Ascending aorta (tissue), 2 donors: ENCODE results near the gene PMAIP1. TPM values are rescaled to one million over a fixed set of nuclear protein-coding genes. Genes with fewer than 3 reads are reported as not detected.

Source experiments
- DNase-seq, 2 donors: peaks; one replicate each; pipeline ENCODE4 v3.0.0-alpha.2; 2019; ENCODE audit warnings: low spot score in 2 of 2
- H3K27ac ChIP-seq, 2 donors: fragments of 200-600 bp; sonication (generic); one replicate each; pipeline ENCODE4 v1.5.1; 2016 to 2017; ENCODE audit warnings: mild to moderate bottlenecking in 1 of 2
- H3K27me3 ChIP-seq: fragments of 200-600 bp; sonication (generic); one replicate; pipeline ENCODE4 v1.5.1; 2017
- H3K36me3 ChIP-seq, 2 donors: fragments of 200-600 bp; sonication (generic); one replicate each; pipeline ENCODE4 v1.5.1; 2016
- H3K4me1 ChIP-seq, 2 donors: fragments of 200-600 bp; sonication (generic); one replicate each; pipeline ENCODE4 v1.5.1; 2016 to 2017; ENCODE audit warnings: mild to moderate bottlenecking in 1 of 2
- H3K4me3 ChIP-seq, 2 donors: fragments of 200-600 bp; sonication (generic); one replicate each; pipeline ENCODE4 v1.5.1; 2016 to 2017; ENCODE audit warnings: mild to moderate bottlenecking in 1 of 2
- H3K9me3 ChIP-seq, 2 donors: fragments of 200-600 bp; sonication (generic); one replicate each; pipeline ENCODE4 v1.5.1; 2016
- intact Hi-C: fragments of 100-400 bp; cut with DNase I; formaldehyde crosslinking; loops from one replicate; pipeline ENCODE4 v1.15.1; 2023
- total RNA-seq: library from RNA; depleted of rRNA; stranded (reverse); fragments of >200 nt; gene quantifications from one replicate; pipeline ENCODE4 v1.1.0, GENCODE V29; 2016
- TF ChIP-seq, protein P1 (sequence below), 3 experiments: fragments of 200-600 bp in 2 of 3; fragments of 450-650 bp in 1 of 3; sonication (generic) in 2 of 3; IDR thresholded peaks; one replicate each; pipeline ENCODE4 v1.5.1; 2016 to 2019; ENCODE audit warnings: antibody characterized with exemption in 3 of 3, mild to moderate bottlenecking in 1 of 3, moderate library complexity in 1 of 3

The PMAIP1 gene
- total RNA-seq, 1 donor from 2014 or later = not detected

DNA sequence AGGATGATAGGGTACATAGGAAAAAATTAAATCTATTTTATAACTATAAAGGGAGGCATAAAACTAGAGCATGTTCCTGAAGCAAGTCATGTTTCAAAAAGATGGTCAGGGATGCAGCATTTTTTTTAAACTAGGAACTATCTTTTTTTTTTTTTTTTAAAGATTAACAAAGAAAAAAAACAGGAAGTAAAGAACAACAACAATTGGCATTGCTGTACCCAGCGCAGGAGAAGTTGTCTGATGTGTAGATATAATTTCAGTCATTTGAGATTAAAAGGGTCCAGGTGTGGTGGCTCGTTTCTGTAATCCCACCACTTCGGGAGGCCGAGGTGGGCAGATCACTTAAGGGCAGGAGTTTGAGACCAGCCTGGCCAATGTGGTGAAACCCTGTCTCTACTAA, 41.5 kb downstream of the PMAIP1 start:
- TF ChIP-seq, protein P1, sequence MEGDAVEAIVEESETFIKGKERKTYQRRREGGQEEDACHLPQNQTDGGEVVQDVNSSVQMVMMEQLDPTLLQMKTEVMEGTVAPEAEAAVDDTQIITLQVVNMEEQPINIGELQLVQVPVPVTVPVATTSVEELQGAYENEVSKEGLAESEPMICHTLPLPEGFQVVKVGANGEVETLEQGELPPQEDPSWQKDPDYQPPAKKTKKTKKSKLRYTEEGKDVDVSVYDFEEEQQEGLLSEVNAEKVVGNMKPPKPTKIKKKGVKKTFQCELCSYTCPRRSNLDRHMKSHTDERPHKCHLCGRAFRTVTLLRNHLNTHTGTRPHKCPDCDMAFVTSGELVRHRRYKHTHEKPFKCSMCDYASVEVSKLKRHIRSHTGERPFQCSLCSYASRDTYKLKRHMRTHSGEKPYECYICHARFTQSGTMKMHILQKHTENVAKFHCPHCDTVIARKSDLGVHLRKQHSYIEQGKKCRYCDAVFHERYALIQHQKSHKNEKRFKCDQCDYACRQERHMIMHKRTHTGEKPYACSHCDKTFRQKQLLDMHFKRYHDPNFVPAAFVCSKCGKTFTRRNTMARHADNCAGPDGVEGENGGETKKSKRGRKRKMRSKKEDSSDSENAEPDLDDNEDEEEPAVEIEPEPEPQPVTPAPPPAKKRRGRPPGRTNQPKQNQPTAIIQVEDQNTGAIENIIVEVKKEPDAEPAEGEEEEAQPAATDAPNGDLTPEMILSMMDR (IDR thresholded peaks at IDR 0.05) = no peak
- no peak for DNase-seq
- no peaks in the 10 kb centered on the region for H3K9me3 ChIP-seq
- H3K4me3 ChIP-seq = no peak overlapping the region
- no peaks in the 10 kb centered on the region for H3K36me3 ChIP-seq
- H3K27ac ChIP-seq = no peak overlapping the region
- no peaks in the 10 kb centered on the region for H3K27me3 ChIP-seq
- intact Hi-C loops = no loop called here
- no peaks in the 10 kb centered on the region for H3K4me1 ChIP-seq

DNA sequence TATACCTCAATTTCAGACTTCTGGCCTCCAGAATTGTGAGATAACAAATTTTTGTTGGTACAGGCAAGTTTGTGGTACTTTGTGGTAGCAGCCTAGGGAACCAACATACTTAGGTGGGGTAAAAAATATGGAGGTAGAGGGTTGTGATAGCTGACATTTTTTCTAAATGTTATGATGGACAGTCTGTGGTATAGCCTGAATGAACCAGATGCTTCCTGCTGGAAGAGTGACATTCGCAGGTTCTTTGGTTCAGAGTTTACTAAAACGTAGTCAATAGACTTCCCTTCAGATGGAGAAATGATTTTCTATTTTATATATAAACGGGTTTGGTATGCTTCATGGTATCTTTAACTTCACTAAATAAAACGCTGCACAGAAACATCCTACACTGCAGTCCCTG, 42.8 kb downstream of the PMAIP1 start:
- H3K4me3 ChIP-seq = no peak overlapping the region
- no peaks in the 10 kb centered on the region for H3K27me3 ChIP-seq
- H3K9me3 ChIP-seq = no peaks in the 10 kb centered on the region
- H3K36me3 ChIP-seq = no peaks in the 10 kb centered on the region
- H3K27ac ChIP-seq = no peak overlapping the region
- intact Hi-C loops = no loop called here
- DNase-seq = no peak
- TF ChIP-seq, protein P1 (IDR thresholded peaks at IDR 0.05) = no peak
- no peaks in the 10 kb centered on the region for H3K4me1 ChIP-seq

DNA sequence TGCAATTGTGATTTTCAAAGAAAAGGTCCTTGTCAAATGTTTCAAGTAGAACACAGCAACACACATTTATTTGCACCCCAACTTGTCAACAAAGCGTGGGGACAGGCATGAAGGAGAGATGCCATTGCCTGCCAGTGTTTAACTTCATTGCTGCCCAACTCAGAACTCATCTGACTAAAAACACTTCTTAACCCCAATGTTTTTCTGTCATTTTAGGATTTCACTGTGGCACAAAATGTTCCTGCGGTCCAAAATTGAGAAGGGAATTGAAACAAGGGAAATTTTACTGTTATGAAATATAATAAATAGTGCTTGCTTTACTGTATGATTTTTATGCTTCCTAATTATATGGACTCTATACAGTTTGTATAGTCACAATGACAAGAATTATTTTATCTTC, 45.7 kb downstream of the PMAIP1 start:
- no peak for DNase-seq
- TF ChIP-seq, protein P1 (IDR thresholded peaks at IDR 0.05) = no peak
- Histone ChIP-seq H3K4me3 (no peak overlapping the region), H3K4me1 (no peaks in the 10 kb centered on the region), H3K9me3 (no peaks in the 10 kb centered on the region), H3K27ac (no peak overlapping the region), H3K27me3 (no peaks in the 10 kb centered on the region), H3K36me3 (no peaks in the 10 kb centered on the region)
- intact Hi-C loops = no loop called here

DNA sequence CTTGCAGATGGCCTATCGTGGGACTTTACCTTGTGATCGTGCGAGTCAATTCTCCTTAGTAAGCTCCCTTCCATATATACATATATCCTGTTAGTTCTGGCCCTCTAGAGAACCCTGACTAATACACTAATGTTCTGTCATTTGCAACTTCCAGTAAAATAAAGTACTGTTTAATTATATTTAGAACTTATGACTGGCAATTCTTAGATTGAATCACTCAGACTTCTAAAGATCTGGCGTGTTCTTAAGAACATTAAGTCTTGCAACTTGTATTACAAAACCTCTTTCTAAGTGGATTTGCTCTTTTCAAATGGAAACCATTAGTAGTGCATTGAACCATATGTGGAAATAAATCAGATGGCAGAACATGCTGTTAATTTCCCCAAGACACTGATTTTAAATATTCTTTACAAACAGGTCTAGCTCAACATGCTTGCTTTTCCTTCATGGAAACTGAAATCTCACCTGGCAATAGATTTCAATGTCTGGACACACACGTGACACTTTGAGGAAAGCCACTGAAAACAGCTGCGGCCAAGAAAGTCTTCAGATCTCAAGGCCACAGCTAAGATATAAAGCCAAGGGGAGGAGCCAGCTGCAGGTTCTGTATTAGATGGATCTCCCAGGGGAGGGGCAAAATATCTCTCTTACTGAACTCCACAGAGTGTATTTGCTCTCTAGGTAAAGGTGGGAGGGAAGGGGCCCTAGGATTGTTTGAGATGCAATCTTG, 50.6 kb downstream of the PMAIP1 start:
- Histone ChIP-seq H3K9me3 (no peaks in the 10 kb centered on the region), H3K4me3 (no peak overlapping the region), H3K27me3 (no peaks in the 10 kb centered on the region), H3K4me1 (no peaks in the 10 kb centered on the region), H3K36me3 (no peaks in the 10 kb centered on the region), H3K27ac (no peak overlapping the region)
- intact Hi-C loops = no loop called here
- no peak for DNase-seq
- TF ChIP-seq, protein P1 (IDR thresholded peaks at IDR 0.05) = no peak

DNA sequence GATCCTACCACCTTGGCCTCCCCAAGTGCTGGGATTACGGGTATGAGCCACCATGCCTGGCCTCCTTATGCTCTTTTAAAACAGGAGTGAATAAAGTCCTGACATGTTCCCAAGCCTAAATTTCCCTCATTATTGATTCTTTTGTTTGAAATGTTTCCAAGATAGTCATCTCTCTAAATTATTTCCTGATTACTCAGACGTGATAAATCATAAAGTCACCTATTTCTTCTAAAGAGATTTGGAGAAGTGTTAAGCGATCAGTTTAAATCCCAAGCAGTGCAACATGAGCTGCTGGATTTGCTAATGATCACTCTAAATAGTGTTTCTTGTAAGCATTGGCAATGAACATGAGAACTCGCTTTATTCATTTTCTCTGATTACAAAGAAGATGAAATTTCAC, 51.8 kb downstream of the PMAIP1 start:
- no peaks in the 10 kb centered on the region for H3K36me3 ChIP-seq
- intact Hi-C loops = no loop called here
- TF ChIP-seq, protein P1 (IDR thresholded peaks at IDR 0.05) = no peak

More for the DNA sequence above, 51.8 kb downstream of the PMAIP1 start:
- DNase-seq = no peak
- Histone ChIP-seq H3K4me3 (no peak overlapping the region), H3K4me1 (no peaks in the 10 kb centered on the region), H3K27ac (no peak overlapping the region), H3K9me3 (no peaks in the 10 kb centered on the region), H3K27me3 (no peaks in the 10 kb centered on the region)
